AG10803 (cell line): ENCODE data around the gene ZDHHC11B.

ENCODE experiments used
- DNase-seq: peaks from one replicate; pipeline ENCODE4 v3.0.0; 2010; ENCODE audit warnings: low read depth
- H3K4me3 ChIP-seq: 2 replicates; pipeline ENCODE4 v1.5.1; 2011; ENCODE audit warnings: mild to moderate bottlenecking, low read length, control low read depth
- CTCF ChIP-seq: conservative IDR thresholded peaks from 2 replicates; pipeline ENCODE4 v1.5.1; 2011; ENCODE audit warnings: mild to moderate bottlenecking, low read length, control low read depth, inconsistent platforms

The ZDHHC11B gene

GRCh38 chr5:674630-675011, 109.9 kb downstream of the ZDHHC11B start:
- TF ChIP-seq CTCF, result no peak
- H3K4me3 ChIP-seq, result no peak overlapping the region
- DNase-seq, result no peak

- H3K4me3 ChIP-seq, result no peak overlapping the region
- DNase-seq, result no peak
Observed at GRCh38 chr5:673831-674629, 110.5 kb downstream of the ZDHHC11B start.

GRCh38 chr5:673161-673830, 111.2 kb downstream of the ZDHHC11B start:
- no peak for DNase-seq
- H3K4me3 ChIP-seq, result no peak overlapping the region
- TF ChIP-seq CTCF, result no peak

More at GRCh38 chr5:673831-674629, 110.5 kb downstream of the ZDHHC11B start:
- TF ChIP-seq CTCF, result no peak

- no peak overlapping the region for H3K4me3 ChIP-seq
- no peak for TF ChIP-seq CTCF
- DNase-seq, result peak; percentile 76
Observed at GRCh38 chr5:672329-673160, 112.0 kb downstream of the ZDHHC11B start.

GRCh38 chr5:671459-672328, 112.8 kb downstream of the ZDHHC11B start:
- DNase-seq, result peak; percentile 27
- peak overlapping the region; percentile 57 for H3K4me3 ChIP-seq
- peak; percentile 85 for TF ChIP-seq CTCF
